Thymus (tissue), 11 donors: Measurements from ENCODE around the gene INHBE. TPM values are rescaled to one million over a fixed set of nuclear protein-coding genes. Genes with fewer than 3 reads are reported as not detected.

Source experiments
- DNase-seq, 9 donors: peaks; one replicate each; pipeline ENCODE4 v3.0.0-alpha.2; 2013; ENCODE audit warnings: low spot score in 9 of 9, low read depth in 6 of 9, missing footprints in 1 of 9
- H3K27ac ChIP-seq, 2 donors: one replicate each; pipeline ENCODE4 v1.5.1; 2013; ENCODE audit warnings: control low read depth in 1 of 2, low read depth in 1 of 2, low read length in 1 of 2, mild to moderate bottlenecking in 1 of 2, moderate library complexity in 1 of 2
- H3K27me3 ChIP-seq, 2 donors: one replicate each; pipeline ENCODE4 v1.5.1; 2013; ENCODE audit warnings: low read length in 1 of 2; ENCODE audit not compliant: control insufficient read depth in 2 of 2, insufficient read depth in 1 of 2
- H3K36me3 ChIP-seq, 2 donors: one replicate each; pipeline ENCODE4 v1.5.1; 2013; ENCODE audit warnings: low read length in 1 of 2, mild to moderate bottlenecking in 1 of 2, moderate library complexity in 1 of 2; ENCODE audit not compliant: control insufficient read depth in 2 of 2, insufficient read depth in 2 of 2
- H3K4me1 ChIP-seq, 2 donors: one replicate each; pipeline ENCODE4 v1.5.1; 2013; ENCODE audit warnings: low read length in 2 of 2; ENCODE audit not compliant: control insufficient read depth in 2 of 2, insufficient read depth in 2 of 2
- H3K4me3 ChIP-seq, 2 donors: one replicate each; pipeline ENCODE4 v1.5.1; 2013; ENCODE audit warnings: low read length in 2 of 2, control low read depth in 1 of 2, mild to moderate bottlenecking in 1 of 2
- H3K9me3 ChIP-seq, 2 donors: one replicate each; pipeline ENCODE4 v1.5.1; 2013; ENCODE audit warnings: low read length in 1 of 2, mild to moderate bottlenecking in 1 of 2; ENCODE audit not compliant: control insufficient read depth in 2 of 2, insufficient read depth in 1 of 2
- WGBS: extraction: QIAGEN DNeasy Blood & Tissue Kit; methylation state at CpG from one replicate; pipeline ENCODE4 v1.1.7; 2013; 5-methylcytosine and 5-hydroxymethylcytosine counted together
- polyA plus RNA-seq: library from polyadenylated mRNA; stranded (reverse); fragments of 200-250 nt; gene quantifications from one replicate; pipeline ENCODE4 v1.2.3, GENCODE V29; 2013
- total RNA-seq: library from RNA; stranded (reverse); fragments of 120-200 nt; gene quantifications from one replicate; pipeline ENCODE4 v1.2.4, GENCODE V29; 2013
- donor health status: healthy.

INHBE gene
- total and polyA plus RNA-seq, 2 donors = 0.09 to 0.14 TPM

DNA sequence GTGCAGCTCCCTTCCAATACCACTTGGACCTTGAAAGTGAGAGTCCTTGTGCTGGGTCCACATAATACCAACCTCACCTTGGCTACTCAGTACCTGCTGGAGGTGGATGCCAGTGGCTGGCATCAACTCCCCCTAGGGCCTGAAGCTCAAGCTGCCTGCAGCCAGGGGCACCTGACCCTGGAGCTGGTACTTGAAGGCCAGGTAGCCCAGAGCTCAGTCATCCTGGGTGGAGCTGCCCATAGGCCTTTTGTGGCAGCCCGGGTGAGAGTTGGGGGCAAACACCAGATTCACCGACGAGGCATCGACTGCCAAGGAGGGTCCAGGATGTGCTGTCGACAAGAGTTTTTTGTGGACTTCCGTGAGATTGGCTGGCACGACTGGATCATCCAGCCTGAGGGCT, 5.7 kb upstream of the INHBE start:
- no peak for DNase-seq
- Histone ChIP-seq H3K9me3 (peaks cover 0 to 5% of the 10 kb centered on the region in 2 donors), H3K27ac (no peak overlapping the region), H3K36me3 (no peaks in the 10 kb centered on the region), H3K27me3 (no peaks in the 10 kb centered on the region), H3K4me3 (no peak overlapping the region), H3K4me1 (peaks cover 0 to 8% of the 10 kb centered on the region in 2 donors)
- WGBS = 99% methylated on average over 7 of the region's 7 CpGs

- DNase-seq = no peak
- WGBS = 97% methylated on average over 3 of the region's 3 CpGs
- H3K27ac ChIP-seq = no peak overlapping the region
- peaks cover 0 to 8% of the 10 kb centered on the region in 2 donors for H3K4me1 ChIP-seq
- no peak overlapping the region for H3K4me3 ChIP-seq
- peaks cover 0 to 5% of the 10 kb centered on the region in 2 donors for H3K9me3 ChIP-seq
- H3K27me3 ChIP-seq = peaks cover 0 to 1% of the 10 kb centered on the region in 2 donors
- no peaks in the 10 kb centered on the region for H3K36me3 ChIP-seq
These were observed 5.0 kb upstream of the INHBE start for GRCh38 chr12:57450057-57450456.

GRCh38 chr12:57451233-57451778, 3.8 kb upstream of the INHBE start:
- Histone ChIP-seq H3K4me3 (no peak overlapping the region), H3K9me3 (peaks cover 0 to 5% of the 10 kb centered on the region in 2 donors), H3K27me3 (peaks cover 0 to 12% of the 10 kb centered on the region in 2 donors), H3K4me1 (peaks cover 0 to 13% of the 10 kb centered on the region in 2 donors), H3K27ac (no peak overlapping the region), H3K36me3 (no peaks in the 10 kb centered on the region)
- 95% methylated on average over 6 of the region's 6 CpGs for WGBS
- DNase-seq = no peak

- peaks cover 0 to 5% of the 10 kb centered on the region in 2 donors for H3K9me3 ChIP-seq
- peak in 1 of 9 donors; percentile 40 for DNase-seq
- WGBS = 54% methylated on average over 9 of the region's 9 CpGs
These were observed 2.7 kb upstream of the INHBE start for GRCh38 chr12:57452181-57452936.

GRCh38 chr12:57452937-57453509, 2.1 kb upstream of the INHBE start:
- Histone ChIP-seq H3K9me3 (peaks cover 0 to 5% of the 10 kb centered on the region in 2 donors), H3K27me3 (peaks cover 0 to 12% of the 10 kb centered on the region in 2 donors), H3K4me3 (no peak overlapping the region), H3K4me1 (peaks cover 0 to 13% of the 10 kb centered on the region in 2 donors), H3K27ac (no peak overlapping the region), H3K36me3 (no peaks in the 10 kb centered on the region)
- DNase-seq = peak in 1 of 9 donors; percentile 39
- WGBS = 39% methylated on average over 7 of the region's 7 CpGs

More at GRCh38 chr12:57452181-57452936, 2.7 kb upstream of the INHBE start:
- Histone ChIP-seq H3K36me3 (no peaks in the 10 kb centered on the region), H3K27ac (no peak overlapping the region), H3K27me3 (peaks cover 0 to 12% of the 10 kb centered on the region in 2 donors), H3K4me3 (no peak overlapping the region), H3K4me1 (peaks cover 0 to 13% of the 10 kb centered on the region in 2 donors)

DNA sequence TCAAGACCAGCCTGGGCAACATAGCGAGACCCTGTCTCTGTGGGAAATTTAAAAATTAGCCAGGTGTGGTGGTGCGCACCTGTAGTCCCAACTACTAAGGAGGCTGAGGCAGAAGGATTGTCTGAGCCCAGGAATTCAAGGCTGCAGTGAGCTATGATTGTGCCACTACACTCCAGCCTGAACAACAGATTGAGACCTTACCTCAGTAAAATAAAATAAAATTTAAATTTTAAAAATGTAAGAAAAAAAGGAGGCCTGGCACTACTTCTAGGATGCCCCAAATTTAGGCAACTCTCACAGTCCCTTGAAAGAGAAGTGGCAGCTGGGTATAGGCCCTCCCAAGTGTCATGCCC, 918 bp upstream of the INHBE start:
- Histone ChIP-seq H3K9me3 (peaks cover 0 to 5% of the 10 kb centered on the region in 2 donors), H3K4me3 (no peak overlapping the region), H3K27ac (no peak overlapping the region), H3K27me3 (peaks cover 0 to 12% of the 10 kb centered on the region in 2 donors), H3K4me1 (peaks cover 0 to 21% of the 10 kb centered on the region in 2 donors), H3K36me3 (no peaks in the 10 kb centered on the region)
- no peak for DNase-seq
- WGBS = over 99% methylated on average over 2 of the region's 2 CpGs

GRCh38 chr12:57455374-57456144, 452 bp downstream of the INHBE start:
- peaks cover 4 to 30% of the 10 kb centered on the region in 2 donors for H3K4me1 ChIP-seq
- 76% methylated on average over 10 of the region's 10 CpGs for WGBS
- no peak for DNase-seq

GRCh38 chr12:57456145-57456700, 1.1 kb downstream of the INHBE start:
- Histone ChIP-seq H3K36me3 (no peaks in the 10 kb centered on the region), H3K27me3 (peaks cover 12 to 27% of the 10 kb centered on the region in 2 donors), H3K4me1 (peaks cover 11 to 37% of the 10 kb centered on the region in 2 donors), H3K27ac (no peak overlapping the region), H3K4me3 (no peak overlapping the region), H3K9me3 (no peaks in the 10 kb centered on the region)
- DNase-seq = peak in 3 of 9 donors; percentile 51 to 80 (median 68)
- 42% methylated on average over 15 of the region's 15 CpGs for WGBS

More at GRCh38 chr12:57455374-57456144, 452 bp downstream of the INHBE start:
- H3K9me3 ChIP-seq = no peaks in the 10 kb centered on the region
- H3K27ac ChIP-seq = no peak overlapping the region
- no peak overlapping the region for H3K4me3 ChIP-seq
- H3K36me3 ChIP-seq = no peaks in the 10 kb centered on the region
- peaks cover 6 to 20% of the 10 kb centered on the region in 2 donors for H3K27me3 ChIP-seq
